GM12878 (cell line): ENCODE measurements around the gene CEACAM4. TPM values are rescaled to one million over a fixed set of nuclear protein-coding genes. Genes with fewer than 3 reads are reported as not detected.

Experiments
- ATAC-seq: fragments of 200-7000 bp; cut with Tn5 transposase; 3 replicates; pipeline ENCODE4 v1.9.1; 2020; ENCODE audit warnings: mild to moderate bottlenecking, moderate library complexity
- BruUV-seq: library from RNA; stranded (reverse); fragments of 400-500 nt; replicated peaks from 2 replicates; lab custom pipeline; 2021; lab: Mats Ljungman, UMichigan
- CTCF ChIA-PET: fragments of 300-600 bp; sonication (Branson Sonifier 250); formaldehyde crosslinking; extraction: SDS; loops from one replicate; lab custom pipeline; 2021; ENCODE audit warnings: inconsistent platforms; lab: Yijun Ruan, JAX
- POLR2A ChIA-PET: fragments of 350-600 bp; formaldehyde crosslinking; extraction: SDS; loops from one replicate; lab custom pipeline; 2021; ENCODE audit warnings: inconsistent platforms; lab: Charles Lee
- RAD21 ChIA-PET: fragments of 300-600 bp; sonication (Branson Sonifier 250); formaldehyde crosslinking; loops from one replicate; lab custom pipeline; 2023; ENCODE audit warnings: antibody characterized with exemption; ENCODE audit not compliant: unreplicated experiment; lab: Charles Lee
- SMC1A ChIA-PET: fragments of 300-600 bp; sonication (Branson Sonifier 250); formaldehyde crosslinking; loops from one replicate; lab custom pipeline; 2023; ENCODE audit not compliant: unreplicated experiment, uncharacterized antibody; lab: Charles Lee
- DNase-seq: peaks from one replicate; pipeline ENCODE4 v3.0.0-alpha.2; 2011; ENCODE audit warnings: low read depth, low spot score
- FAIRE-seq: peaks from 3 replicates; lab custom pipeline; 2011; peaks lifted over from hg19 to GRCh38; lab: Jason Lieb, UNC
- H2AFZ ChIP-seq: 2 replicates; pipeline ENCODE4 v1.6.0; 2011; ENCODE audit warnings: low read depth, low read length, control low read depth; ENCODE audit not compliant: control insufficient read depth
- H3K27ac ChIP-seq: 2 replicates; pipeline ENCODE4 v1.5.1; 2011; ENCODE audit warnings: control low read depth; ENCODE audit not compliant: control insufficient read depth, insufficient read depth
- H3K27me3 ChIP-seq, 2 experiments: replicated peaks in 1 of 2; 2 replicates each; pipeline versions ENCODE4 v1.6.0 to v1.6.1; 2011; ENCODE audit warnings: low read length in 1 of 2; ENCODE audit not compliant: control insufficient read depth in 2 of 2, insufficient read depth in 2 of 2
- H3K36me3 ChIP-seq, 2 experiments: 2 replicates each; pipeline ENCODE4 v1.5.1; 2011; ENCODE audit warnings: low read length in 1 of 2; ENCODE audit not compliant: control insufficient read depth in 2 of 2, insufficient read depth in 2 of 2
- H3K4me1 ChIP-seq: 2 replicates; pipeline ENCODE4 v1.6.1; 2011; ENCODE audit warnings: mild to moderate bottlenecking, low read length, moderate library complexity, mixed read lengths; ENCODE audit not compliant: control insufficient read depth, insufficient read depth
- H3K4me2 ChIP-seq: 2 replicates; pipeline ENCODE4 v1.6.0; 2011; ENCODE audit warnings: control low read depth; ENCODE audit not compliant: control insufficient read depth, insufficient read depth
- H3K4me3 ChIP-seq: fragments of 200-600 bp; sonication (generic); 2 replicates; pipeline ENCODE4 v1.5.1; 2016
- H3K79me2 ChIP-seq: 2 replicates; pipeline ENCODE4 v1.6.0; 2011; ENCODE audit warnings: low read length; ENCODE audit not compliant: control insufficient read depth, insufficient read depth
- H3K9ac ChIP-seq: 2 replicates; pipeline ENCODE4 v1.8.0; 2011; ENCODE audit warnings: low read length, control low read depth, mixed read lengths; ENCODE audit not compliant: control insufficient read depth, insufficient read depth
- H3K9me3 ChIP-seq: replicated peaks from 3 replicates; pipeline ENCODE4 v1.5.1; 2011; ENCODE audit warnings: mild to moderate bottlenecking, low read length; ENCODE audit not compliant: control insufficient read depth, insufficient read depth
- H4K20me1 ChIP-seq: 2 replicates; pipeline ENCODE4 v1.6.0; 2011; ENCODE audit not compliant: control insufficient read depth, insufficient read depth
- BACH1 ChIP-seq: fragments of 450-650 bp; IDR thresholded peaks from 2 replicates; pipeline ENCODE4 v1.6.1; 2017; ENCODE audit warnings: mild to moderate bottlenecking, borderline replicate concordance
- CBFB ChIP-seq: IDR thresholded peaks from 2 replicates; pipeline ENCODE4 v1.6.1; 2016; ENCODE audit warnings: antibody characterized with exemption, low read depth
- MXI1 ChIP-seq: fragments of 150-350 bp; IDR thresholded peaks from 2 replicates; pipeline ENCODE4 v1.6.1; 2011; ENCODE audit warnings: low read depth, mild to moderate bottlenecking, inconsistent platforms, low read length, improper control_type of control experiment
- MYB ChIP-seq: fragments of 150-350 bp; IDR thresholded peaks from 2 replicates; pipeline ENCODE4 v1.6.1; 2014; ENCODE audit warnings: mild to moderate bottlenecking, low read depth, low read length, borderline replicate concordance
- NR2F1 ChIP-seq: fragments of 450-650 bp; conservative IDR thresholded peaks from 2 replicates; pipeline ENCODE4 v1.6.1; 2017; ENCODE audit warnings: mild to moderate bottlenecking
- POLR2AphosphoS5 ChIP-seq: IDR thresholded peaks from 2 replicates; pipeline ENCODE4 v1.6.1; 2011; ENCODE audit warnings: mild to moderate bottlenecking, low read length, inconsistent platforms
- SIN3A ChIP-seq: IDR thresholded peaks from 2 replicates; pipeline ENCODE4 v1.6.1; 2012; ENCODE audit warnings: low read depth, low read length, improper control_type of control experiment
- WGBS: methylation state at CpG from one replicate; pipeline ENCODE4 v1.1.6; 2016; ENCODE audit warnings: low lambda C conversion rate; ENCODE audit not compliant: insufficient replicate concordance, insufficient coverage; ENCODE audit errors: missing lambda C conversion rate; 5-methylcytosine and 5-hydroxymethylcytosine counted together
- in situ Hi-C: fragments of 300-500 bp; cut with MboI; formaldehyde crosslinking; loops from 9 replicates; pipeline ENCODE4 v1.14.3; 2018; ENCODE audit warnings: mixed read lengths
- intact Hi-C: fragments of 100-400 bp; cut with micrococcal nuclease; formaldehyde crosslinking; loops from one replicate; pipeline ENCODE4 v1.14.2; 2022; ENCODE audit not compliant: unreplicated experiment
- polyA plus RNA-seq, 11 experiments: library from polyadenylated mRNA; depleted of rRNA in 4 of 11; unstranded in 6 of 11; stranded (reverse) in 5 of 11; fragments of >200 nt; fragmentation: Nextera tagmentation in 4 of 11; fragmentation: Illumina TruSeq in 1 of 11; extraction: Ambion mirVana in 4 of 11; extraction: Trizol in 1 of 11; gene quantifications; 1 replicate in 1 of 11; 2 replicates in 10 of 11; pipeline versions ENCODE4 v1.2.1 to v1.2.3, GENCODE V29; 2011 to 2016; ENCODE audit warnings: inconsistent platforms in 2 of 11, missing spikeins in 2 of 11, low read depth in 1 of 11
- total RNA-seq, 4 experiments: library from RNA; depleted of rRNA in 3 of 4; stranded (reverse); fragments of >200 nt in 3 of 4; fragmentation: Illumina TruSeq in 1 of 4; extraction: Trizol in 1 of 4; gene quantifications; 2 replicates each; pipeline versions ENCODE4 v1.2.1 to v1.2.3, GENCODE V29; 2013 to 2021
- TF ChIP-seq, protein P1 (sequence below): fragments of 450-650 bp; IDR thresholded peaks from 2 replicates; pipeline ENCODE4 v1.6.1; 2017; ENCODE audit warnings: low read depth, mild to moderate bottlenecking, moderate library complexity
- TF ChIP-seq, protein P2 (sequence below): IDR thresholded peaks from 2 replicates; pipeline ENCODE4 v1.6.1; 2011; ENCODE audit warnings: borderline replicate concordance, low read depth, mild to moderate bottlenecking, moderate library complexity, low read length; ENCODE audit not compliant: insufficient read depth, poor library complexity, severe bottlenecking
- TF ChIP-seq, protein P3 (sequence below): fragments of 450-650 bp; IDR thresholded peaks from 2 replicates; pipeline ENCODE4 v1.6.1; 2018; ENCODE audit warnings: mild to moderate bottlenecking, low read depth, moderate library complexity; ENCODE audit not compliant: partially characterized antibody
- TF ChIP-seq, protein P4 (sequence below): fragments of 450-650 bp; conservative IDR thresholded peaks from 2 replicates; pipeline ENCODE4 v1.6.1; 2017; ENCODE audit warnings: mild to moderate bottlenecking, moderate library complexity

Gene CEACAM4
- total and polyA plus RNA-seq, 10 of the 15 experiments (the other 5 are each of a cell fraction or from before 2014, with no cell fraction given) = not detected

DNA sequence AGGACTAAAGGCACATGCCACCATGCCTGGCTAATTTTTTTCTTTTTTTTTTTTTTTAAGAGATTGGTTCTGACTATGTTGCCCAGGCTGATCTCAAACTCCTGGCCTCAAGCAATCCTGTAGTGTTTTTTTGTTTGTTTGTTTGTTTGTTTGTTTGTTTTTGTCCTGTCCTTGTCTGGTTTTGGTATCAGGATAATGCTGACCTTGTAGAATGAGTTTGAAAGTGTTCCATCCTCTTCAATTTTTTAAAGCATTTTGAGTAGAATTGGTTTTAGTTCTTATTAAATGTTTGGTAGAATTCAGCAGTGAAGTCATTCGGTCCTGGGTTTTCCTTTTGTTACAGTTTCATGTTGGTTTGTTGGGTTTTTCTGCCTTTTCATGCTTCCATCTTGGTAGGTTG lies 19.2 kb downstream of the CEACAM4 start:
- BruUV-seq = no TSS peak
- RAD21 ChIA-PET = no interaction called here
- FAIRE-seq (no peak), ATAC-seq (no peak), DNase-seq (no peak)
- Histone ChIP-seq H3K79me2 (no peaks in the 10 kb centered on the region), H2AFZ (no peak overlapping the region), H3K9ac (no peak overlapping the region), H3K4me2 (no peak overlapping the region), H3K4me1 (no peaks in the 10 kb centered on the region; the same call in 1 of the 2 replicates), H3K9me3 (no peaks in the 10 kb centered on the region), H3K36me3 (no peaks in the 10 kb centered on the region), H3K27me3 (peaks cover 0 to 4% of the 10 kb centered on the region in 2 experiments; a peak in 3 of 4 replicates), H4K20me1 (no peaks in the 10 kb centered on the region), H3K27ac (no peak overlapping the region), H3K4me3 (no peak overlapping the region)
- POLR2A ChIA-PET = no interaction called here
- TF ChIP-seq MXI1 (no peak), SIN3A (no peak), BACH1 (no peak), MYB (no peak), POLR2AphosphoS5 (no peak), NR2F1 (no peak), CBFB (no peak)
- TF ChIP-seq, protein P1, sequence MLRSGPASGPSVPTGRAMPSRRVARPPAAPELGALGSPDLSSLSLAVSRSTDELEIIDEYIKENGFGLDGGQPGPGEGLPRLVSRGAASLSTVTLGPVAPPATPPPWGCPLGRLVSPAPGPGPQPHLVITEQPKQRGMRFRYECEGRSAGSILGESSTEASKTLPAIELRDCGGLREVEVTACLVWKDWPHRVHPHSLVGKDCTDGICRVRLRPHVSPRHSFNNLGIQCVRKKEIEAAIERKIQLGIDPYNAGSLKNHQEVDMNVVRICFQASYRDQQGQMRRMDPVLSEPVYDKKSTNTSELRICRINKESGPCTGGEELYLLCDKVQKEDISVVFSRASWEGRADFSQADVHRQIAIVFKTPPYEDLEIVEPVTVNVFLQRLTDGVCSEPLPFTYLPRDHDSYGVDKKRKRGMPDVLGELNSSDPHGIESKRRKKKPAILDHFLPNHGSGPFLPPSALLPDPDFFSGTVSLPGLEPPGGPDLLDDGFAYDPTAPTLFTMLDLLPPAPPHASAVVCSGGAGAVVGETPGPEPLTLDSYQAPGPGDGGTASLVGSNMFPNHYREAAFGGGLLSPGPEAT = no peak
- TF ChIP-seq, protein P2, sequence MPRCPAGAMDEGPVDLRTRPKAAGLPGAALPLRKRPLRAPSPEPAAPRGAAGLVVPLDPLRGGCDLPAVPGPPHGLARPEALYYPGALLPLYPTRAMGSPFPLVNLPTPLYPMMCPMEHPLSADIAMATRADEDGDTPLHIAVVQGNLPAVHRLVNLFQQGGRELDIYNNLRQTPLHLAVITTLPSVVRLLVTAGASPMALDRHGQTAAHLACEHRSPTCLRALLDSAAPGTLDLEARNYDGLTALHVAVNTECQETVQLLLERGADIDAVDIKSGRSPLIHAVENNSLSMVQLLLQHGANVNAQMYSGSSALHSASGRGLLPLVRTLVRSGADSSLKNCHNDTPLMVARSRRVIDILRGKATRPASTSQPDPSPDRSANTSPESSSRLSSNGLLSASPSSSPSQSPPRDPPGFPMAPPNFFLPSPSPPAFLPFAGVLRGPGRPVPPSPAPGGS = no peak
- TF ChIP-seq, protein P3, sequence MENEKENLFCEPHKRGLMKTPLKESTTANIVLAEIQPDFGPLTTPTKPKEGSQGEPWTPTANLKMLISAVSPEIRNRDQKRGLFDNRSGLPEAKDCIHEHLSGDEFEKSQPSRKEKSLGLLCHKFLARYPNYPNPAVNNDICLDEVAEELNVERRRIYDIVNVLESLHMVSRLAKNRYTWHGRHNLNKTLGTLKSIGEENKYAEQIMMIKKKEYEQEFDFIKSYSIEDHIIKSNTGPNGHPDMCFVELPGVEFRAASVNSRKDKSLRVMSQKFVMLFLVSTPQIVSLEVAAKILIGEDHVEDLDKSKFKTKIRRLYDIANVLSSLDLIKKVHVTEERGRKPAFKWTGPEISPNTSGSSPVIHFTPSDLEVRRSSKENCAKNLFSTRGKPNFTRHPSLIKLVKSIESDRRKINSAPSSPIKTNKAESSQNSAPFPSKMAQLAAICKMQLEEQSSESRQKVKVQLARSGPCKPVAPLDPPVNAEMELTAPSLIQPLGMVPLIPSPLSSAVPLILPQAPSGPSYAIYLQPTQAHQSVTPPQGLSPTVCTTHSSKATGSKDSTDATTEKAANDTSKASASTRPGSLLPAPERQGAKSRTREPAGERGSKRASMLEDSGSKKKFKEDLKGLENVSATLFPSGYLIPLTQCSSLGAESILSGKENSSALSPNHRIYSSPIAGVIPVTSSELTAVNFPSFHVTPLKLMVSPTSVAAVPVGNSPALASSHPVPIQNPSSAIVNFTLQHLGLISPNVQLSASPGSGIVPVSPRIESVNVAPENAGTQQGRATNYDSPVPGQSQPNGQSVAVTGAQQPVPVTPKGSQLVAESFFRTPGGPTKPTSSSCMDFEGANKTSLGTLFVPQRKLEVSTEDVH = no peak
- TF ChIP-seq, protein P4, sequence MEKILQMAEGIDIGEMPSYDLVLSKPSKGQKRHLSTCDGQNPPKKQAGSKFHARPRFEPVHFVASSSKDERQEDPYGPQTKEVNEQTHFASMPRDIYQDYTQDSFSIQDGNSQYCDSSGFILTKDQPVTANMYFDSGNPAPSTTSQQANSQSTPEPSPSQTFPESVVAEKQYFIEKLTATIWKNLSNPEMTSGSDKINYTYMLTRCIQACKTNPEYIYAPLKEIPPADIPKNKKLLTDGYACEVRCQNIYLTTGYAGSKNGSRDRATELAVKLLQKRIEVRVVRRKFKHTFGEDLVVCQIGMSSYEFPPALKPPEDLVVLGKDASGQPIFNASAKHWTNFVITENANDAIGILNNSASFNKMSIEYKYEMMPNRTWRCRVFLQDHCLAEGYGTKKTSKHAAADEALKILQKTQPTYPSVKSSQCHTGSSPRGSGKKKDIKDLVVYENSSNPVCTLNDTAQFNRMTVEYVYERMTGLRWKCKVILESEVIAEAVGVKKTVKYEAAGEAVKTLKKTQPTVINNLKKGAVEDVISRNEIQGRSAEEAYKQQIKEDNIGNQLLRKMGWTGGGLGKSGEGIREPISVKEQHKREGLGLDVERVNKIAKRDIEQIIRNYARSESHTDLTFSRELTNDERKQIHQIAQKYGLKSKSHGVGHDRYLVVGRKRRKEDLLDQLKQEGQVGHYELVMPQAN = no peak
- in situ Hi-C loops = no loop called here
- CTCF ChIA-PET = no interaction called here
- SMC1A ChIA-PET = no interaction called here
- WGBS = 6% methylated on average over 1 of the region's 1 CpG
- intact Hi-C loops = no loop called here
